Glutamatergic neuron (in vitro differentiated cells): ENCODE measurements around the gene LMLN. TPM values are rescaled to one million over a fixed set of nuclear protein-coding genes. Genes with fewer than 3 reads are reported as not detected.

Source experiments
- DNase-seq: peaks from one replicate; pipeline ENCODE4 v3.0.0; 2022
- H3K27ac Mint-ChIP-seq: one replicate; pipeline ENCODE4 v1.8.0; 2020; ENCODE audit warnings: mild to moderate bottlenecking, mixed read lengths, inconsistent platforms; ENCODE audit not compliant: unreplicated experiment
- H3K27me3 Mint-ChIP-seq: one replicate; pipeline ENCODE4 v1.8.0; 2020; ENCODE audit warnings: mild to moderate bottlenecking, moderate library complexity, mixed read lengths, inconsistent platforms; ENCODE audit not compliant: unreplicated experiment
- H3K36me3 Mint-ChIP-seq: one replicate; pipeline ENCODE4 v1.8.0; 2020; ENCODE audit warnings: mild to moderate bottlenecking, mixed read lengths, inconsistent platforms; ENCODE audit not compliant: unreplicated experiment
- H3K4me1 Mint-ChIP-seq: one replicate; pipeline ENCODE4 v1.8.0; 2020; ENCODE audit warnings: mild to moderate bottlenecking, low read depth, mixed read lengths, inconsistent platforms; ENCODE audit not compliant: unreplicated experiment
- H3K4me3 Mint-ChIP-seq: one replicate; pipeline ENCODE4 v1.8.0; 2020; ENCODE audit warnings: mild to moderate bottlenecking, mixed read lengths, inconsistent platforms; ENCODE audit not compliant: unreplicated experiment
- H3K9me3 Mint-ChIP-seq: one replicate; pipeline ENCODE4 v1.8.0; 2020; ENCODE audit warnings: mild to moderate bottlenecking, moderate library complexity, mixed read lengths, inconsistent platforms; ENCODE audit not compliant: unreplicated experiment
- total RNA-seq: library from RNA; stranded (reverse); fragmentation: NEBNext Ultra II Directional; extraction: Animal tissue kit (Norgen Biotek cat#: 25700); gene quantifications from one replicate; pipeline ENCODE4 v1.2.1, GENCODE V29; 2021; ENCODE audit not compliant: unreplicated experiment
- TF ChIP-seq, protein P1 (sequence below): fragments of 200-600 bp; sonication (generic); IDR thresholded peaks from one replicate; pipeline ENCODE4 v1.5.0; 2021; ENCODE audit not compliant: partially characterized antibody, unreplicated experiment

LMLN gene
- total RNA-seq, 1 donor from 2014 or later = 3.7 TPM

DNA sequence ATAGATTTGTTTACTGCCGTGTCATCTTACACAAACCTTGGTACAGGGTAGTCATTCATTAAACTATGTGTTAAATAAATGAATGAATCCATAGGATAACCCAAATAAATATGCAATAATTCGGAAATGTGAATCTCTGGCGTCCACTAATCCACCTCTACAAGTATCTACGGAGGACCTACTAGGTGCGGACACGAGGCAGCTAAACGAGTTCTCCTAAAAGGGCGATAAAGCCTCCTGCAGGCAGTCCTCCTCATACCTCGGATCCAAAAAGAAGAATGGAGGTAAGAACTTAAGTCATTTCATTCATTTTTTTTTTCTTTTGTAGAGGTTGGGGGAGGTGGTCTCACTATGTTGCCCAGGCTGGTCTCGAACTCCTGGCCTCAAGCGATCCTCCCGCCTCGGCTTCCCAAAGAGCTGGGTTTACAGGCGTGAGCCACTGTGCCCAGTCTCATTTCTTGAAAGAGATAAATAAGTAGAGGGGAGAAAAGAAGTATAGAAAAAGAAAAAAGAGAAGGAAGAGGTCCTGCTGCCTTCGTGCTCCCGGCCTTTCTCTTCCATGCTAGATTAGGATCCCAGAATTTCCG is 10.7 kb upstream of the LMLN start:
- no peaks in the 10 kb centered on the region for H3K9me3 Mint-ChIP-seq
- H3K27me3 Mint-ChIP-seq = peaks cover 10% of the 10 kb centered on the region
- no peak for DNase-seq
- peak overlapping the region; percentile 96 for H3K27ac Mint-ChIP-seq
- H3K36me3 Mint-ChIP-seq = no peaks in the 10 kb centered on the region
- H3K4me3 Mint-ChIP-seq = peak overlapping the region; percentile 99
- TF ChIP-seq, protein P1, sequence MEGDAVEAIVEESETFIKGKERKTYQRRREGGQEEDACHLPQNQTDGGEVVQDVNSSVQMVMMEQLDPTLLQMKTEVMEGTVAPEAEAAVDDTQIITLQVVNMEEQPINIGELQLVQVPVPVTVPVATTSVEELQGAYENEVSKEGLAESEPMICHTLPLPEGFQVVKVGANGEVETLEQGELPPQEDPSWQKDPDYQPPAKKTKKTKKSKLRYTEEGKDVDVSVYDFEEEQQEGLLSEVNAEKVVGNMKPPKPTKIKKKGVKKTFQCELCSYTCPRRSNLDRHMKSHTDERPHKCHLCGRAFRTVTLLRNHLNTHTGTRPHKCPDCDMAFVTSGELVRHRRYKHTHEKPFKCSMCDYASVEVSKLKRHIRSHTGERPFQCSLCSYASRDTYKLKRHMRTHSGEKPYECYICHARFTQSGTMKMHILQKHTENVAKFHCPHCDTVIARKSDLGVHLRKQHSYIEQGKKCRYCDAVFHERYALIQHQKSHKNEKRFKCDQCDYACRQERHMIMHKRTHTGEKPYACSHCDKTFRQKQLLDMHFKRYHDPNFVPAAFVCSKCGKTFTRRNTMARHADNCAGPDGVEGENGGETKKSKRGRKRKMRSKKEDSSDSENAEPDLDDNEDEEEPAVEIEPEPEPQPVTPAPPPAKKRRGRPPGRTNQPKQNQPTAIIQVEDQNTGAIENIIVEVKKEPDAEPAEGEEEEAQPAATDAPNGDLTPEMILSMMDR = no peak
- peaks cover 15% of the 10 kb centered on the region for H3K4me1 Mint-ChIP-seq

DNA sequence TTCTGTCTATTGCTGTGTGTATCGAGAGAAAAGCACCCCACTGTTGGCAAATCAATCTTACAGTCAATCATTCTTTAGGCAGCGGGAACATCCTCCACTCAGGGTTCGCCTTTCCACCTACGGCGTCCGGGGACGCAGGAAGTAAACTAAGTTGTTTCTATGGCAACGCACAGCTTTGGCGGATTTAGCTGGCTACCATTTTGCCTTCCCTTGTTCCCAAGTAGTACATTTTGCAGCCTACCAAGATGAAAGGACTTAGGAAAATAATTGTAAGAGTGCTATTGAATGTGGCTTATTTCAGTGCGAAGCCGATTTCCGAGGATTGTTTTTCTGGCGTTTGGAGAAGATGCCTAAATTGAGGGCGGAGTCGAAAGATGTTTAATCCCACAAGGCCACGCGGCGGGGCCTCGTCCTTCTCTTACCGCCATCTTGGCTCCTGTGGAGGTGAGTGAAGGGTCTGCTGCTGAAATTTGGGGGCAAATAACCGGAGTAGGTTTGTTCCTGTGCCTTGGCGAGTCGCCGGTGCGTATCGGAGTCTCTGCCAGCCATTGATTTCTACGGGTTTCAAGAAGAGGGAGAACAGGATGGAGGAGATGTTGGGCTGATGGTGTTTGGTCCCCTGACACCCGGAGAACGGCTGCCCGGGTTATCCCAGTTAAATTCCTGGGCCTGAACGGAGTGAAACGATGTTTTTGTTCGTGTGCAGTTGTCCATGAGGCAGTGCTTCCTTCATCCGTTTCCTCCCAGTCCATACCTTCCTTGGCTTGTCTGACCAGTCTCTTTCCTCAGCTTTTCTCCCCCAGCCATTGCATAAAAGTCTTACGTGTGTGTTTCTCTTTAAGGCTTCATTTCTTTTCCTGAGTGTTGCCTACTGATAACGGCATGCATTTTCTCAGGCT is 10.0 kb upstream of the LMLN start, which contains the start of gene RPL35A:
TSS of gene RPL35A (plus strand) at position 413 of the 899 bp plus-strand sequence. CDS start 778 bp downstream, outside the sequence.
- H3K36me3 Mint-ChIP-seq = no peaks in the 10 kb centered on the region
- H3K4me3 Mint-ChIP-seq = peak within 1 kb of the TSS; percentile 99
- TF ChIP-seq, protein P1 = no peak
- DNase-seq = peak; percentile 78
- H3K27me3 Mint-ChIP-seq = peaks cover 10% of the 10 kb centered on the region
- peaks cover 15% of the 10 kb centered on the region for H3K4me1 Mint-ChIP-seq
- peak within 1 kb of the TSS; percentile 96 for H3K27ac Mint-ChIP-seq
- H3K9me3 Mint-ChIP-seq = no peaks in the 10 kb centered on the region

DNA sequence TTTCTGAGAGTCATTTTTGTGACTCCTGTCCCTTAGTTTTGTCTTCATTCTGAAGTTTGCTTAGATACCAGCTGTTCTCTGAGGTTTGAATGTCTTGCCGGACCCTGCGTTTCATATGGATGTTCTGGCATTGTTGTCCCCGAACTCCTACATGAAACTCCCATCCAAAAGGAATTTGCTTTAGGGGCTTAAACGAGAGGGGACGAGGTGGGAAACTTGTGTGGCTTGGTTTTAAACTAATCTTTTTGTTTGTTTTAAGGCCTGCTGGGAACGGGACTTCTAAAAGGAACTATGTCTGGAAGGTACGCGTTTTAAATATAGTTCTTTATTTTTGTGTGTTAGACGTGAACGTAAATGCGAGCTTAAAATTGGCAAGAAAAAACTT is 9.3 kb upstream of the LMLN start:
- Mint-ChIP-seq H3K27ac (peak overlapping the region; percentile 96), H3K4me1 (peaks cover 15% of the 10 kb centered on the region), H3K4me3 (peak overlapping the region; percentile 99), H3K36me3 (no peaks in the 10 kb centered on the region), H3K27me3 (peaks cover 10% of the 10 kb centered on the region), H3K9me3 (peaks cover under 1% of the 10 kb centered on the region)
- TF ChIP-seq, protein P1 = no peak
- DNase-seq = no peak

DNA sequence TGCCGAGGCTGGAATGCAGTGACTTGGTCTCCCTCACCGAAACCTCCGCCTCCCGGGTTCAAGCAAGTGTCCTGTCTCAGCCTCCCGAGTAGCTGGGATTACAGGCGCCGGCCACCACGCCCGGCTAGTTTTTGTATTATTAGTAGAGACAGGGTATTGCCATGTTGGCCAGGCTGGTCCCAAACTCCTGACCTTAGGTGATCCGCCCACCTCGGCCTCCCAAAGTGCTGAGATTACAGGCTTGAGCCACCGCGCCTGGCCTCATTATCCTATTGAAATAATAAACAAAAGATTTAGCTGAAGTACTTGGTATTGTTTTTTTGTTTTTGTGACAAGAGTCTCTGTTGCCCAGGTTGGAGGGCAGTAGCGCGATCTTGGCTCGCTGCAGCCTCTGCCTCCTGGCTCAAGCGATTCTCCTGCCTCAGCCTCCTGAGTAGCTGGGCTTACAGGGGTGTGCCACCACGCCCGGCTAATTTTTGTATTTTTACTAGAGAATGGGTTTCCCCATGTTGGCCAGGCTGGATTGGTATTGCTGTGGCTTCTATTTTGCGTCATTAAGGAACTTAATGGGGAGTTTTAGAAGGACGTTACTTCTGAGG is 8.5 kb upstream of the LMLN start:
- H3K36me3 Mint-ChIP-seq = no peaks in the 10 kb centered on the region
- H3K9me3 Mint-ChIP-seq = peaks cover 4% of the 10 kb centered on the region
- H3K4me3 Mint-ChIP-seq = peak overlapping the region; percentile 99
- peak overlapping the region; percentile 96 for H3K27ac Mint-ChIP-seq
- H3K27me3 Mint-ChIP-seq = peaks cover 10% of the 10 kb centered on the region
- no peak for DNase-seq
- H3K4me1 Mint-ChIP-seq = peaks cover 15% of the 10 kb centered on the region
- TF ChIP-seq, protein P1 = no peak
